HG03558 (cell line): ENCODE results near the gene STK38.

Source experiments
- ATAC-seq: cut with Tn5 transposase; IDR thresholded peaks from one replicate; pipeline ENCODE4 v1.9.1; 2021; ENCODE audit warnings: moderate number of reproducible peaks; ENCODE audit not compliant: unreplicated experiment; ENCODE audit errors: extremely low read depth

The STK38 gene

GRCh38 chr6:36570264-36570663 is 23.0 kb upstream of the STK38 start:
- no peak for ATAC-seq

- no peak for ATAC-seq
Observed at GRCh38 chr6:36566418-36566905, 19.2 kb upstream of the STK38 start.

GRCh38 chr6:36563928-36564284 is 16.6 kb upstream of the STK38 start:
- ATAC-seq = no peak

GRCh38 chr6:36563237-36563927 is 16.1 kb upstream of the STK38 start:
- ATAC-seq = no peak

GRCh38 chr6:36560822-36561221 is 13.5 kb upstream of the STK38 start:
- ATAC-seq = no peak

- no peak for ATAC-seq
Observed at GRCh38 chr6:36559011-36559793, 11.9 kb upstream of the STK38 start.

- ATAC-seq = no peak
Observed at GRCh38 chr6:36556281-36556680, 9.0 kb upstream of the STK38 start.

- ATAC-seq = no peak
Observed at GRCh38 chr6:36555750-36556252, 8.5 kb upstream of the STK38 start.

GRCh38 chr6:36550473-36551000 is 3.3 kb upstream of the STK38 start:
- ATAC-seq = no peak

GRCh38 chr6:36548401-36548743 is 1.1 kb upstream of the STK38 start:
- ATAC-seq = no peak

GRCh38 chr6:36547646-36548400 is 544 bp upstream of the STK38 start:
- no peak for ATAC-seq

- ATAC-seq = no peak
Observed at GRCh38 chr6:36546308-36546919, 865 bp downstream of the STK38 start.

- no peak for ATAC-seq
Observed at GRCh38 chr6:36545767-36546307, 1.4 kb downstream of the STK38 start.

GRCh38 chr6:36544228-36544627 is 3.1 kb downstream of the STK38 start:
- ATAC-seq = no peak

- no peak for ATAC-seq
Observed at GRCh38 chr6:36542041-36542440, 5.2 kb downstream of the STK38 start.

GRCh38 chr6:36539814-36540568 is 7.3 kb downstream of the STK38 start:
- no peak for ATAC-seq

GRCh38 chr6:36536873-36537547 is 10.3 kb downstream of the STK38 start:
- ATAC-seq = no peak

GRCh38 chr6:36533321-36533720 is 14.0 kb downstream of the STK38 start:
- no peak for ATAC-seq

- ATAC-seq = no peak
Observed at GRCh38 chr6:36526066-36526465, 21.2 kb downstream of the STK38 start.
